ENCODE data around the gene FGFR4.

DNA sequence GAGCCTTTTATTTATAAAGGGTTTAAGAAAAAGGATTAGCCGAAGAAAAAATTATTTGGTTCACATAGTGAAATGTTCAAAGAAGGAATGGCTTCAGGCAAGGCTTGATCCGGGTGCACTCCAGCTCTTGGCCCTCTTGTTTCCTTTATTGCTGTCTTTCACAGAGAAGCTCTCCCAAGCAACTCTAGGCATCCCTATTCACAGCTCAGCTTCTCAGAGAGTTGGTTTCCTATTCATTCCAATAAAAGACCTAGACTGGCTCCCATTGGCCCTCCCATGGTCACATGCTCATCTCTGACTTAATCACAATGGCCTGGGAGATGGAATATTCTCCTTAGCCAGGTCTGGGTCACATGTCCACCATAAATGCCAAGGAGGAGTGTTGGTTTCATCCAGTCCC is 9.4 kb upstream of the FGFR4 start:
- TF ChIP-seq, protein P1, sequence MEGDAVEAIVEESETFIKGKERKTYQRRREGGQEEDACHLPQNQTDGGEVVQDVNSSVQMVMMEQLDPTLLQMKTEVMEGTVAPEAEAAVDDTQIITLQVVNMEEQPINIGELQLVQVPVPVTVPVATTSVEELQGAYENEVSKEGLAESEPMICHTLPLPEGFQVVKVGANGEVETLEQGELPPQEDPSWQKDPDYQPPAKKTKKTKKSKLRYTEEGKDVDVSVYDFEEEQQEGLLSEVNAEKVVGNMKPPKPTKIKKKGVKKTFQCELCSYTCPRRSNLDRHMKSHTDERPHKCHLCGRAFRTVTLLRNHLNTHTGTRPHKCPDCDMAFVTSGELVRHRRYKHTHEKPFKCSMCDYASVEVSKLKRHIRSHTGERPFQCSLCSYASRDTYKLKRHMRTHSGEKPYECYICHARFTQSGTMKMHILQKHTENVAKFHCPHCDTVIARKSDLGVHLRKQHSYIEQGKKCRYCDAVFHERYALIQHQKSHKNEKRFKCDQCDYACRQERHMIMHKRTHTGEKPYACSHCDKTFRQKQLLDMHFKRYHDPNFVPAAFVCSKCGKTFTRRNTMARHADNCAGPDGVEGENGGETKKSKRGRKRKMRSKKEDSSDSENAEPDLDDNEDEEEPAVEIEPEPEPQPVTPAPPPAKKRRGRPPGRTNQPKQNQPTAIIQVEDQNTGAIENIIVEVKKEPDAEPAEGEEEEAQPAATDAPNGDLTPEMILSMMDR (IDR thresholded peaks at IDR 0.05), result no peak
- TF ChIP-seq POLR2A (IDR thresholded peaks at IDR 0.05), result no peak
